IMR-90 (cell line): ENCODE measurements around the gene SSNA1. TPM values are rescaled to one million over a fixed set of nuclear protein-coding genes. Genes with fewer than 3 reads are reported as not detected.

ENCODE experiments used
- ATAC-seq: fragments of 200-7000 bp; cut with Tn5 transposase; 2 replicates; pipeline ENCODE4 v1.9.1; 2020; ENCODE audit warnings: low read depth, mild to moderate bottlenecking, moderate library complexity
- BruUV-seq: library from RNA; stranded (reverse); fragments of 400-500 nt; replicated peaks from 2 replicates; lab custom pipeline; 2021; lab: Mats Ljungman, UMichigan
- CTCF ChIA-PET: fragments of 300-600 bp; formaldehyde crosslinking; extraction: SDS; loops from one replicate; lab custom pipeline; 2021; ENCODE audit warnings: antibody characterized with exemption; lab: Yijun Ruan, JAX
- POLR2A ChIA-PET: fragments of 300-600 bp; sonication (Branson Sonifier 250); formaldehyde crosslinking; loops from one replicate; lab custom pipeline; 2022; ENCODE audit warnings: antibody characterized with exemption; ENCODE audit not compliant: unreplicated experiment; lab: Charles Lee
- DNase-seq: peaks from one replicate; pipeline ENCODE4 v3.0.0; 2013
- H2AFZ ChIP-seq: replicated peaks from 2 replicates; pipeline ENCODE3; 2013; ENCODE audit warnings: low read length, mild to moderate bottlenecking; ENCODE audit not compliant: poor library complexity
- H2AK5ac ChIP-seq: 2 replicates; pipeline ENCODE4 v1.6.1; 2013; ENCODE audit warnings: low read depth, low read length, inconsistent platforms
- H2AK9ac ChIP-seq: replicated peaks from 2 replicates; pipeline ENCODE3; 2013; ENCODE audit warnings: mild to moderate bottlenecking, low read depth, low read length, moderate library complexity; ENCODE audit not compliant: poor library complexity
- H2BK120ac ChIP-seq: 2 replicates; pipeline ENCODE4 v1.6.1; 2013; ENCODE audit warnings: low read depth, low read length, inconsistent platforms
- H2BK15ac ChIP-seq: 3 replicates; pipeline ENCODE4 v1.6.1; 2013; ENCODE audit warnings: low read depth, low read length, inconsistent platforms
- H2BK20ac ChIP-seq: 2 replicates; pipeline ENCODE4 v1.6.1; 2013; ENCODE audit warnings: low read depth, mild to moderate bottlenecking, inconsistent platforms, low read length, moderate library complexity
- H2BK5ac ChIP-seq: 2 replicates; pipeline ENCODE4 v1.6.1; 2013; ENCODE audit warnings: mild to moderate bottlenecking, low read depth, low read length, inconsistent platforms; ENCODE audit not compliant: poor library complexity, severe bottlenecking
- H3K14ac ChIP-seq: replicated peaks from 2 replicates; pipeline ENCODE4 v1.6.1; 2013; ENCODE audit warnings: low read depth, low read length, inconsistent platforms
- H3K18ac ChIP-seq: 2 replicates; pipeline ENCODE4 v1.6.1; 2013; ENCODE audit warnings: low read depth, low read length, control low read depth
- H3K23ac ChIP-seq: 2 replicates; pipeline ENCODE4 v1.6.1; 2013; ENCODE audit warnings: low read depth, low read length, inconsistent platforms
- H3K27ac ChIP-seq: 2 replicates; pipeline ENCODE4 v1.5.1; 2013; ENCODE audit warnings: mild to moderate bottlenecking, control low read depth, low read length; ENCODE audit not compliant: insufficient read depth
- H3K27me3 ChIP-seq: 2 replicates; pipeline ENCODE4 v1.6.1; 2013; ENCODE audit warnings: low read length; ENCODE audit not compliant: control insufficient read depth, insufficient read depth
- H3K36me3 ChIP-seq: 2 replicates; pipeline ENCODE4 v1.6.1; 2013; ENCODE audit warnings: low read length, mixed read lengths; ENCODE audit not compliant: control insufficient read depth, insufficient read depth
- H3K4ac ChIP-seq: 2 replicates; pipeline ENCODE4 v1.6.1; 2013; ENCODE audit warnings: low read depth, low read length, inconsistent platforms
- H3K4me1 ChIP-seq: 2 replicates; pipeline ENCODE4 v1.6.1; 2013; ENCODE audit warnings: low read length, mixed read lengths; ENCODE audit not compliant: control insufficient read depth, insufficient read depth
- H3K4me2 ChIP-seq: 2 replicates; pipeline ENCODE4 v1.6.1; 2013; ENCODE audit warnings: low read depth, mild to moderate bottlenecking, control low read depth, low read length, moderate library complexity
- H3K4me3 ChIP-seq: 2 replicates; pipeline ENCODE4 v1.5.1; 2013; ENCODE audit warnings: low read depth, mild to moderate bottlenecking, control low read depth, low read length, moderate library complexity; ENCODE audit not compliant: insufficient read depth
- H3K56ac ChIP-seq: 2 replicates; pipeline ENCODE4 v1.6.1; 2013; ENCODE audit warnings: low read length, inconsistent platforms; ENCODE audit not compliant: insufficient read depth; ENCODE audit errors: extremely low read depth
- H3K79me1 ChIP-seq, 2 experiments: 2 replicates each; pipeline ENCODE4 v1.6.1; 2013; ENCODE audit warnings: low read length in 2 of 2, inconsistent platforms in 1 of 2, low read depth in 1 of 2
- H3K9ac ChIP-seq: 2 replicates; pipeline ENCODE4 v1.6.1; 2013; ENCODE audit warnings: low read depth, low read length, control low read depth
- H3K9me1 ChIP-seq: 2 replicates; pipeline ENCODE4 v1.6.1; 2013; ENCODE audit warnings: low read length, inconsistent platforms; ENCODE audit not compliant: insufficient read depth
- H3K9me3 ChIP-seq: 2 replicates; pipeline ENCODE4 v1.6.1; 2013; ENCODE audit warnings: low read length; ENCODE audit not compliant: control insufficient read depth, insufficient read depth
- H4K20me1 ChIP-seq: 2 replicates; pipeline ENCODE4 v1.6.1; 2013; ENCODE audit warnings: low read length, inconsistent platforms; ENCODE audit not compliant: insufficient read depth
- H4K5ac ChIP-seq: 2 replicates; pipeline ENCODE4 v1.6.1; 2013; ENCODE audit warnings: mild to moderate bottlenecking, low read depth, low read length, control low read depth
- H4K8ac ChIP-seq, 2 experiments: 2 replicates each; pipeline ENCODE4 v1.6.1; 2013; ENCODE audit warnings: low read depth in 2 of 2, low read length in 2 of 2, control low read depth in 1 of 2, inconsistent platforms in 1 of 2
- H4K91ac ChIP-seq: 2 replicates; pipeline ENCODE4 v1.6.1; 2013; ENCODE audit warnings: low read depth, low read length, inconsistent platforms; ENCODE audit not compliant: insufficient read depth
- FOS ChIP-seq: fragments of 150-350 bp; IDR thresholded peaks from 2 replicates; pipeline ENCODE4 v1.6.1; 2016; ENCODE audit warnings: low read depth, low read length
- MAZ ChIP-seq: IDR thresholded peaks from 2 replicates; pipeline ENCODE4 v1.6.1; 2012; ENCODE audit warnings: low read depth, mild to moderate bottlenecking, low read length, improper control_type of control experiment, moderate library complexity, borderline replicate concordance
- MXI1 ChIP-seq: IDR thresholded peaks from 2 replicates; pipeline ENCODE4 v1.6.1; 2012; ENCODE audit warnings: low read depth, mild to moderate bottlenecking, low read length, moderate library complexity, borderline replicate concordance
- NFE2L2 ChIP-seq: fragments of 150-350 bp; IDR thresholded peaks from 2 replicates; pipeline ENCODE4 v1.6.1; 2016; ENCODE audit warnings: low read depth, mild to moderate bottlenecking, low read length
- POLR2A ChIP-seq: IDR thresholded peaks from 2 replicates; pipeline ENCODE4 v1.6.1; 2012; ENCODE audit warnings: mild to moderate bottlenecking, low read depth, low read length
- RAD21 ChIP-seq: IDR thresholded peaks from 2 replicates; pipeline ENCODE4 v1.6.1; 2012; ENCODE audit warnings: low read length, improper control_type of control experiment
- RCOR1 ChIP-seq: IDR thresholded peaks from 2 replicates; pipeline ENCODE4 v1.6.1; 2012; ENCODE audit warnings: mild to moderate bottlenecking, low read length, improper control_type of control experiment; ENCODE audit not compliant: insufficient replicate concordance
- RFX5 ChIP-seq: IDR thresholded peaks from 2 replicates; pipeline ENCODE4 v1.8.0; 2012; ENCODE audit warnings: low read depth, mild to moderate bottlenecking, low read length, moderate library complexity
- SMC3 ChIP-seq: fragments of 150-350 bp; IDR thresholded peaks from 2 replicates; pipeline ENCODE4 v1.6.1; 2016; ENCODE audit warnings: low read depth, mild to moderate bottlenecking, antibody characterized with exemption, low read length, moderate library complexity
- WGBS, 2 experiments: methylation state at CpG; one replicate each; pipeline versions ENCODE4 v1.1.5 to v1.1.7; 2013; ENCODE audit warnings: missing lambda C conversion rate in 2 of 2; ENCODE audit not compliant: insufficient read length in 1 of 2; ENCODE audit errors: extremely low coverage in 2 of 2; 5-methylcytosine and 5-hydroxymethylcytosine counted together
- dilution Hi-C: fragments of 300-500 bp; cut with HindIII; formaldehyde crosslinking; loops from one replicate; pipeline ENCODE4 v1.14.3; 2018; ENCODE audit warnings: low sequenced_read_pairs; ENCODE audit not compliant: unreplicated experiment
- in situ Hi-C: fragments of 300-500 bp; cut with MboI; formaldehyde crosslinking; loops from 3 replicates; pipeline ENCODE4 v1.14.3; 2019; ENCODE audit warnings: low sequenced_read_pairs, inconsistent platforms, mixed read lengths
- intact Hi-C: fragments of 100-400 bp; cut with micrococcal nuclease; formaldehyde crosslinking; loops from 2 replicates; pipeline ENCODE4 v1.10.0; 2022
- polyA plus RNA-seq, 3 experiments: library from polyadenylated mRNA; depleted of rRNA; stranded (reverse); fragments of >200 nt; gene quantifications; 2 replicates each; pipeline ENCODE4 v1.2.3, GENCODE V29; 2012; ENCODE audit warnings: low replicate concordance in 1 of 3
- total RNA-seq: library from RNA; depleted of rRNA; stranded (reverse); fragments of >200 nt; gene quantifications from 2 replicates; pipeline ENCODE4 v1.2.3, GENCODE V29; 2012
- TF ChIP-seq, protein P1 (sequence below): fragments of 150-350 bp; IDR thresholded peaks from 2 replicates; pipeline ENCODE4 v1.6.1; 2016; ENCODE audit warnings: low read depth, mild to moderate bottlenecking, low read length, moderate library complexity, borderline replicate concordance
- TF ChIP-seq, protein P2 (sequence below): fragments of 150-350 bp; IDR thresholded peaks from 2 replicates; pipeline ENCODE4 v1.6.1; 2017; ENCODE audit warnings: mild to moderate bottlenecking, antibody characterized with exemption, low read length, low read depth

Gene SSNA1
- total and polyA plus RNA-seq, 2 of the 4 experiments (the other 2 are of a cell fraction): 55.7 to 86.7 TPM

DNA sequence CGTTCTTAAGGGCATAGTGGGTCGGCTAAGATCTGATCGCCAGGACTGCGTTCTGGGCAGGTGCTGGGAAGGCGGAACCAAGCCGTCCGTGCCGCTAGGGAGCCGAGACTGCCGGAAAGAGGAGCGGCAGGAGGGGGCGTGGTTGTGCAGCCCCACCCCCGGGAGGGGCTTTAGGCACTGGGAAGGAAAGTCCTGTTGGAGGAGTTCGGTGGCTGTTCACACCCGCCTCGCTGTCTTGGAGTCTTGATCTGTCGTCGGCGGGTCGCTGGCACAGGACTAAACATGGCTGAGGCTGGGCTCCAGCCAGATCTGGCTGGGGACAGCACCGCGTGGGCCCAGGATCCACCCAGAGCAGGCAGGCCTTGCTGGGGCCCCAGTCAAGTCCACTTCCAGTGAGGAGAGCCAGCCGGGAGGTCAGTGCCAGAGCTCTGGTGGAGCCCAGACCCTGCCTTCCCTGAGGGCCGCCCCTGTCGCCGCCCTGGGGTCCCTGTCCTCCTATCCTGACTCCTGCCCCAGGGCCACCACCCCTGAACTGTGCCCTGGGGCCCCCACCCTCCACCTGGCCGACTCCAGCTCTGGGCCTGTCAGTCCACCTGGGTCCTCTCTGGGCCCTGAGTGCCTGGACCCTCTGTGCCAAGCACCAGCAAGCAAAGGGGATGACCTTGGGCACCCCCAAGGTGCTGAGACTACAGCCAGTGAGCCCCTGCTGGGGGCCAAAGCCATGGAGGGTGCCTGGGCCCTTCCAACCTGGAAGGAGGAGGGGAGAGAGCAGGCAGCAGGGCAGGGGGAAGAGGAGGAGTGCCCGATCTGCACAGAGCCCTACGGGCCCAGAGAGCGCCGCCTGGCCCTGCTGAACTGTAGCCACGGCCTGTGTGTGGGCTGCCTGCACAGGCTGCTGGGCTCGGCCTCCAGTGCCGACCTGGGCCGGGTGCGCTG lies 29.1 kb downstream of the SSNA1 start:
- Histone ChIP-seq H3K4me3 (no peak overlapping the region), H3K9me1 (peaks cover 3% of the 10 kb centered on the region; the same call in 1 of the 2 replicates), H3K27ac (no peak overlapping the region), H3K9ac (no peak overlapping the region), H3K79me1 (peaks cover 0 to 6% of the 10 kb centered on the region in 2 experiments; a peak in 1 of 4 replicates), H2BK5ac (no peak overlapping the region), H3K27me3 (no peaks in the 10 kb centered on the region), H3K56ac (no peak overlapping the region), H3K9me3 (no peaks in the 10 kb centered on the region), H3K18ac (no peak overlapping the region), H3K36me3 (peaks cover 16% of the 10 kb centered on the region), H2BK15ac (no peak overlapping the region), H2BK20ac (no peak overlapping the region), H2BK120ac (no peak overlapping the region), H2AK5ac (no peak overlapping the region), H4K20me1 (no peaks in the 10 kb centered on the region), H3K4me1 (peaks cover 8% of the 10 kb centered on the region), H4K8ac (no peak overlapping the region), H4K91ac (no peak overlapping the region), H2AK9ac (peak overlapping the region; percentile 70), H3K14ac (no peak overlapping the region), H3K4me2 (no peak overlapping the region), H3K4ac (no peak overlapping the region), H3K23ac (no peak overlapping the region), H2AFZ (no peak overlapping the region), H4K5ac (no peak overlapping the region)
- no peak for TF ChIP-seq POLR2A
- TF ChIP-seq, protein P1, sequence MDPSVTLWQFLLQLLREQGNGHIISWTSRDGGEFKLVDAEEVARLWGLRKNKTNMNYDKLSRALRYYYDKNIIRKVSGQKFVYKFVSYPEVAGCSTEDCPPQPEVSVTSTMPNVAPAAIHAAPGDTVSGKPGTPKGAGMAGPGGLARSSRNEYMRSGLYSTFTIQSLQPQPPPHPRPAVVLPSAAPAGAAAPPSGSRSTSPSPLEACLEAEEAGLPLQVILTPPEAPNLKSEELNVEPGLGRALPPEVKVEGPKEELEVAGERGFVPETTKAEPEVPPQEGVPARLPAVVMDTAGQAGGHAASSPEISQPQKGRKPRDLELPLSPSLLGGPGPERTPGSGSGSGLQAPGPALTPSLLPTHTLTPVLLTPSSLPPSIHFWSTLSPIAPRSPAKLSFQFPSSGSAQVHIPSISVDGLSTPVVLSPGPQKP: no peak
- TF ChIP-seq, protein P2, sequence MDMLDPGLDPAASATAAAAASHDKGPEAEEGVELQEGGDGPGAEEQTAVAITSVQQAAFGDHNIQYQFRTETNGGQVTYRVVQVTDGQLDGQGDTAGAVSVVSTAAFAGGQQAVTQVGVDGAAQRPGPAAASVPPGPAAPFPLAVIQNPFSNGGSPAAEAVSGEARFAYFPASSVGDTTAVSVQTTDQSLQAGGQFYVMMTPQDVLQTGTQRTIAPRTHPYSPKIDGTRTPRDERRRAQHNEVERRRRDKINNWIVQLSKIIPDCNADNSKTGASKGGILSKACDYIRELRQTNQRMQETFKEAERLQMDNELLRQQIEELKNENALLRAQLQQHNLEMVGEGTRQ: no peak
- no peak for TF ChIP-seq NFE2L2
- no peak for TF ChIP-seq RFX5
- no peak for TF ChIP-seq SMC3
- TF ChIP-seq MAZ: no peak
- TF ChIP-seq RAD21: no peak
- TF ChIP-seq MXI1: no peak
- no peak for TF ChIP-seq FOS
- no peak for TF ChIP-seq RCOR1
- dilution Hi-C loops (no loop called here), in situ Hi-C loops (no loop called here), intact Hi-C loops (no loop called here)
- ChIA-PET CTCF (no interaction called here), POLR2A (no interaction called here)
- ATAC-seq: no peak
- 70% methylated on average over 16 of the region's 36 CpGs; no CpG with 5 or more reads in 1 of the 2 experiments for WGBS, 2 experiments
- DNase-seq: no peak
- no TSS peak for BruUV-seq
